ENCODE measurements around the gene NFYC.

GRCh38 chr1:40757084-40757483, 65.6 kb downstream of the NFYC start:
- TF ChIP-seq EP300 (IDR thresholded peaks at IDR 0.05) = no peak
- TF ChIP-seq CTCF (IDR thresholded peaks at IDR 0.05) = no peak
- TF ChIP-seq POLR2A (IDR thresholded peaks at IDR 0.05; ENCODE audit: low read depth) = no peak
